CD4-positive, alpha-beta T cell (primary cell): Measurements from ENCODE around the gene PDE5A. TPM values are rescaled to one million over a fixed set of nuclear protein-coding genes. Genes with fewer than 3 reads are reported as not detected.

Source experiments
- ATAC-seq: fragments of 200-7000 bp; cut with Tn5 transposase; one replicate; pipeline ENCODE4 v1.10.0; 2022; ENCODE audit warnings: mild to moderate bottlenecking; ENCODE audit not compliant: poor library complexity
- CTCF ChIA-PET: fragments of 350-600 bp; sonication (Branson Sonifier 250); formaldehyde crosslinking; loops from one replicate; lab custom pipeline; 2021; ENCODE audit warnings: antibody characterized with exemption, inconsistent platforms; lab: Charles Lee
- POLR2A ChIA-PET: fragments of 350-600 bp; sonication (Branson Sonifier 250); formaldehyde crosslinking; loops from one replicate; lab custom pipeline; 2021; ENCODE audit warnings: antibody characterized with exemption, inconsistent platforms; lab: Charles Lee
- DNase-seq, 14 experiments: peaks; one replicate each; pipeline ENCODE4 v3.0.0-alpha.2; 2013 to 2020; ENCODE audit warnings: mixed read lengths in 2 of 14
- H3K27ac ChIP-seq, 2 donors: one replicate each; pipeline versions ENCODE4 v1.5.1 to v1.7.0; 2013; ENCODE audit warnings: low read length in 2 of 2, low read depth in 1 of 2, mild to moderate bottlenecking in 1 of 2
- H3K27me3 ChIP-seq, 2 experiments: 1 replicate in 1 of 2; 2 replicates in 1 of 2; pipeline versions ENCODE4 v1.6.1 to v1.7.0; 2013; ENCODE audit warnings: low read length in 2 of 2, control low read depth in 1 of 2, mild to moderate bottlenecking in 1 of 2, moderate library complexity in 1 of 2; ENCODE audit not compliant: insufficient read depth in 2 of 2, control insufficient read depth in 1 of 2
- H3K36me3 ChIP-seq: one replicate; pipeline ENCODE4 v1.6.1; 2013; ENCODE audit warnings: low read length, control low read depth; ENCODE audit not compliant: insufficient read depth
- H3K4me1 ChIP-seq: one replicate; pipeline ENCODE4 v1.6.1; 2013; ENCODE audit warnings: low read length, control low read depth; ENCODE audit not compliant: insufficient read depth
- H3K4me3 ChIP-seq: one replicate; pipeline ENCODE4 v1.5.1; 2013; ENCODE audit warnings: mild to moderate bottlenecking, low read length, moderate library complexity
- H3K9me3 ChIP-seq, 2 experiments: 1 replicate in 1 of 2; 2 replicates in 1 of 2; pipeline versions ENCODE4 v1.6.1 to v1.7.0; 2013; ENCODE audit warnings: low read length in 2 of 2, mild to moderate bottlenecking in 2 of 2, control low read depth in 1 of 2, moderate library complexity in 1 of 2; ENCODE audit not compliant: control insufficient read depth in 1 of 2, insufficient read depth in 1 of 2
- H3K27ac Mint-ChIP-seq: one replicate; pipeline ENCODE4 v1.8.0; 2020; ENCODE audit warnings: mixed read lengths
- H3K27me3 Mint-ChIP-seq: one replicate; pipeline ENCODE4 v1.8.0; 2021; ENCODE audit warnings: mixed read lengths
- H3K36me3 Mint-ChIP-seq: one replicate; pipeline ENCODE4 v1.8.0; 2021; ENCODE audit warnings: low read depth, mixed read lengths
- H3K4me1 Mint-ChIP-seq: one replicate; pipeline ENCODE4 v1.8.0; 2021; ENCODE audit warnings: low read depth, mixed read lengths
- H3K4me3 Mint-ChIP-seq: one replicate; pipeline ENCODE4 v1.8.0; 2020; ENCODE audit warnings: mild to moderate bottlenecking, mixed read lengths
- H3K9me3 Mint-ChIP-seq: one replicate; pipeline ENCODE4 v1.8.0; 2020; ENCODE audit warnings: mixed read lengths
- intact Hi-C, 2 experiments: fragments of 100-400 bp; cut with DNase I in 1 of 2; cut with micrococcal nuclease in 1 of 2; formaldehyde crosslinking; loops; one replicate each; pipeline versions ENCODE4 v1.15.1 to v1.9.0; 2023 to 2025; cut with DNase I, micrococcal nuclease
- total RNA-seq, 174 experiments: library from RNA in 2 of 174; stranded (reverse) in 2 of 174; gene quantifications; one replicate each; pipeline ENCODE4 v1.2.3 and lab custom pipeline; 2021 to 2026
- TF ChIP-seq, protein P1 (sequence below): fragments of 200-600 bp; IDR thresholded peaks from one replicate; pipeline ENCODE4 v1.8.0; 2022; ENCODE audit warnings: antibody characterized with exemption, mild to moderate bottlenecking

Gene PDE5A
- total RNA-seq, 2 experiments from 2014 or later = 0.11 to 0.56 TPM

- POLR2A ChIA-PET = no interaction called here
- CTCF ChIA-PET = interaction anchor here (0.6 kb wide), 1 partner anchor 1416 kb away, joined by 4 read pairs; no protein-coding TSS in a partner anchor
- H3K36me3 Mint-ChIP-seq = peaks cover 37% of the 10 kb centered on the region
Measured at GRCh38 chr4:119540249-119540648, 88.4 kb downstream of the PDE5A start.

GRCh38 chr4:119537586-119537985 is 91.0 kb downstream of the PDE5A start:
- Mint-ChIP-seq H3K27me3 (no peaks in the 10 kb centered on the region), H3K4me1 (no peaks in the 10 kb centered on the region), H3K4me3 (no peak overlapping the region), H3K9me3 (peaks cover 4% of the 10 kb centered on the region), H3K36me3 (peaks cover 43% of the 10 kb centered on the region), H3K27ac (no peak overlapping the region)
- CTCF ChIA-PET = interaction anchor here (0.8 kb wide), 1 partner anchor 20 kb away, joined by 3 read pairs; no protein-coding TSS in a partner anchor
- no peaks in the 10 kb centered on the region for H3K9me3 ChIP-seq
- DNase-seq (no peak), ATAC-seq (no peak)
- TF ChIP-seq, protein P1, sequence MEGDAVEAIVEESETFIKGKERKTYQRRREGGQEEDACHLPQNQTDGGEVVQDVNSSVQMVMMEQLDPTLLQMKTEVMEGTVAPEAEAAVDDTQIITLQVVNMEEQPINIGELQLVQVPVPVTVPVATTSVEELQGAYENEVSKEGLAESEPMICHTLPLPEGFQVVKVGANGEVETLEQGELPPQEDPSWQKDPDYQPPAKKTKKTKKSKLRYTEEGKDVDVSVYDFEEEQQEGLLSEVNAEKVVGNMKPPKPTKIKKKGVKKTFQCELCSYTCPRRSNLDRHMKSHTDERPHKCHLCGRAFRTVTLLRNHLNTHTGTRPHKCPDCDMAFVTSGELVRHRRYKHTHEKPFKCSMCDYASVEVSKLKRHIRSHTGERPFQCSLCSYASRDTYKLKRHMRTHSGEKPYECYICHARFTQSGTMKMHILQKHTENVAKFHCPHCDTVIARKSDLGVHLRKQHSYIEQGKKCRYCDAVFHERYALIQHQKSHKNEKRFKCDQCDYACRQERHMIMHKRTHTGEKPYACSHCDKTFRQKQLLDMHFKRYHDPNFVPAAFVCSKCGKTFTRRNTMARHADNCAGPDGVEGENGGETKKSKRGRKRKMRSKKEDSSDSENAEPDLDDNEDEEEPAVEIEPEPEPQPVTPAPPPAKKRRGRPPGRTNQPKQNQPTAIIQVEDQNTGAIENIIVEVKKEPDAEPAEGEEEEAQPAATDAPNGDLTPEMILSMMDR = no peak
- intact Hi-C loops = no loop called here
- POLR2A ChIA-PET = no interaction called here
- no peaks in the 10 kb centered on the region for H3K4me1 ChIP-seq
- H3K4me3 ChIP-seq = no peak overlapping the region
- no peaks in the 10 kb centered on the region for H3K27me3 ChIP-seq
- no peaks in the 10 kb centered on the region for H3K36me3 ChIP-seq
- no peak overlapping the region for H3K27ac ChIP-seq

More at GRCh38 chr4:119540249-119540648, 88.4 kb downstream of the PDE5A start:
- no peaks in the 10 kb centered on the region for H3K27me3 ChIP-seq
- H3K27me3 Mint-ChIP-seq = no peaks in the 10 kb centered on the region
- intact Hi-C loops = no loop called here
- no peaks in the 10 kb centered on the region for H3K9me3 Mint-ChIP-seq
- ATAC-seq (no peak), DNase-seq (no peak)
- no peak overlapping the region for H3K4me3 Mint-ChIP-seq
- H3K4me1 ChIP-seq = no peaks in the 10 kb centered on the region
- TF ChIP-seq, protein P1 = no peak
- no peak overlapping the region for H3K27ac Mint-ChIP-seq
- H3K27ac ChIP-seq = no peak overlapping the region
- no peaks in the 10 kb centered on the region for H3K4me1 Mint-ChIP-seq
- no peaks in the 10 kb centered on the region for H3K36me3 ChIP-seq
- no peaks in the 10 kb centered on the region for H3K9me3 ChIP-seq
- no peak overlapping the region for H3K4me3 ChIP-seq

GRCh38 chr4:119536572-119537528 is 91.8 kb downstream of the PDE5A start:
- Mint-ChIP-seq H3K27ac (no peak overlapping the region), H3K9me3 (peaks cover 4% of the 10 kb centered on the region), H3K36me3 (peaks cover 35% of the 10 kb centered on the region), H3K27me3 (no peaks in the 10 kb centered on the region), H3K4me1 (no peaks in the 10 kb centered on the region), H3K4me3 (no peak overlapping the region)
- Histone ChIP-seq H3K36me3 (no peaks in the 10 kb centered on the region), H3K4me3 (no peak overlapping the region), H3K27ac (no peak overlapping the region), H3K9me3 (no peaks in the 10 kb centered on the region), H3K4me1 (no peaks in the 10 kb centered on the region), H3K27me3 (no peaks in the 10 kb centered on the region)
- CTCF ChIA-PET = interaction anchor here (0.8 kb wide), 1 partner anchor 21 kb away, joined by 3 read pairs; no protein-coding TSS in a partner anchor
- no peak for ATAC-seq
- POLR2A ChIA-PET = no interaction called here
- intact Hi-C loops = no loop called here
- TF ChIP-seq, protein P1 = no peak
- DNase-seq = no peak
